Measurements from ENCODE around the gene C1RL. TPM values are rescaled to one million over a fixed set of nuclear protein-coding genes. Genes with fewer than 3 reads are reported as not detected.

Gene C1RL
- total RNA-seq, 1 experiment from 2014 or later = 2.4 TPM

- BruUV-seq (replicated peaks) = no TSS peak
- ChIA-PET POLR2A (ENCODE audit: low non-redundant PET) (no interaction called here), CTCF (no interaction called here)
- intact Hi-C loops (cut with micrococcal nuclease; ENCODE audit: unreplicated experiment) = loop anchor here (5.0 kb wide), 1 partner anchor 172 kb away; no protein-coding TSS in a partner anchor
- Histone ChIP-seq H3K27ac (ENCODE audit: low read depth, low read length, poor library complexity, severe bottlenecking) (no peak overlapping the region), H3K27me3 (replicated peaks; ENCODE audit: insufficient read depth, low read depth, low read length, poor library complexity) (no peaks in the 10 kb centered on the region), H3K4me1 (ENCODE audit: insufficient read depth, low read length, poor library complexity, severe bottlenecking) (peaks cover 8% of the 10 kb centered on the region), H3K4me3 (ENCODE audit: low read depth, low read length, poor library complexity, severe bottlenecking) (no peak overlapping the region), H3K9me3 (ENCODE audit: low read depth, low read length, poor library complexity, severe bottlenecking) (no peaks in the 10 kb centered on the region), H3K36me3 (ENCODE audit: insufficient read depth, low read length, poor library complexity, severe bottlenecking) (no peaks in the 10 kb centered on the region)
- TF ChIP-seq CTCF (conservative IDR thresholded peaks at IDR 0.05; ENCODE audit: low read depth, low read length) = no peak
- no peak for TF ChIP-seq EZH2 (IDR thresholded peaks at IDR 0.05; ENCODE audit: borderline replicate concordance, low read depth, low read length, poor library complexity, severe bottlenecking)
- DNase-seq (ENCODE audit: low spot score) = no peak
These were observed 15.1 kb downstream of the C1RL start for GRCh38 chr12:7093892-7094291.

GRCh38 chr12:7093486-7093885, 15.5 kb downstream of the C1RL start:
- Histone ChIP-seq H3K27me3 (replicated peaks; ENCODE audit: insufficient read depth, low read depth, low read length, poor library complexity) (no peaks in the 10 kb centered on the region), H3K9me3 (ENCODE audit: low read depth, low read length, poor library complexity, severe bottlenecking) (no peaks in the 10 kb centered on the region), H3K27ac (ENCODE audit: low read depth, low read length, poor library complexity, severe bottlenecking) (no peak overlapping the region), H3K4me1 (ENCODE audit: insufficient read depth, low read length, poor library complexity, severe bottlenecking) (peaks cover 8% of the 10 kb centered on the region), H3K36me3 (ENCODE audit: insufficient read depth, low read length, poor library complexity, severe bottlenecking) (no peaks in the 10 kb centered on the region), H3K4me3 (ENCODE audit: low read depth, low read length, poor library complexity, severe bottlenecking) (no peak overlapping the region)
- no peak for DNase-seq (ENCODE audit: low spot score)
- BruUV-seq (replicated peaks) = no TSS peak
- ChIA-PET POLR2A (ENCODE audit: low non-redundant PET) (no interaction called here), CTCF (no interaction called here)
- intact Hi-C loops (cut with micrococcal nuclease; ENCODE audit: unreplicated experiment) = loop anchor here (5.0 kb wide), 1 partner anchor 171 kb away; no protein-coding TSS in a partner anchor
- no peak for TF ChIP-seq CTCF (conservative IDR thresholded peaks at IDR 0.05; ENCODE audit: low read depth, low read length)
- TF ChIP-seq EZH2 (IDR thresholded peaks at IDR 0.05; ENCODE audit: borderline replicate concordance, low read depth, low read length, poor library complexity, severe bottlenecking) = no peak

- ChIA-PET CTCF (no interaction called here), POLR2A (ENCODE audit: low non-redundant PET) (interaction anchor here (0.8 kb wide), 1 partner anchor 868 kb away, joined by 3 read pairs; no protein-coding TSS in a partner anchor)
- intact Hi-C loops (cut with micrococcal nuclease; ENCODE audit: unreplicated experiment) = loop anchor here (1.0 to 5.0 kb wide), 2 partner anchors 149 to 171 kb away; partner anchors contain the start of gene C12orf57
- Histone ChIP-seq H3K9me3 (ENCODE audit: low read depth, low read length, poor library complexity, severe bottlenecking) (no peaks in the 10 kb centered on the region), H3K27me3 (replicated peaks; ENCODE audit: insufficient read depth, low read depth, low read length, poor library complexity) (no peaks in the 10 kb centered on the region), H3K4me1 (ENCODE audit: insufficient read depth, low read length, poor library complexity, severe bottlenecking) (peaks cover 8% of the 10 kb centered on the region), H3K27ac (ENCODE audit: low read depth, low read length, poor library complexity, severe bottlenecking) (no peak overlapping the region), H3K4me3 (ENCODE audit: low read depth, low read length, poor library complexity, severe bottlenecking) (no peak overlapping the region), H3K36me3 (ENCODE audit: insufficient read depth, low read length, poor library complexity, severe bottlenecking) (no peaks in the 10 kb centered on the region)
- DNase-seq (ENCODE audit: low spot score) = no peak
- TF ChIP-seq EZH2 (IDR thresholded peaks at IDR 0.05; ENCODE audit: borderline replicate concordance, low read depth, low read length, poor library complexity, severe bottlenecking) = no peak
- TF ChIP-seq CTCF (conservative IDR thresholded peaks at IDR 0.05; ENCODE audit: low read depth, low read length) = no peak
- no TSS peak for BruUV-seq (replicated peaks)
These were observed 16.0 kb downstream of the C1RL start for GRCh38 chr12:7092986-7093460.

All from A673 (cell line).